Large intestine (tissue), 3 donors: ENCODE measurements around the gene LRRC47. TPM values are rescaled to one million over a fixed set of nuclear protein-coding genes. Genes with fewer than 3 reads are reported as not detected.
A peak's percentile ranks its signal among the peaks of the same experiment; 100 is the strongest.

Source experiments
- DNase-seq, 2 donors: peaks; one replicate each; pipeline versions ENCODE4 v3.0.0 to v3.0.0-alpha.2; 2013
- H3K27ac ChIP-seq: one replicate; pipeline ENCODE4 v1.5.1; 2013; ENCODE audit warnings: low read length
- H3K27me3 ChIP-seq: 2 replicates; pipeline ENCODE4 v1.6.1; 2013; ENCODE audit warnings: low read length; ENCODE audit not compliant: control insufficient read depth, insufficient read depth
- H3K36me3 ChIP-seq: 2 replicates; pipeline ENCODE4 v1.6.1; 2013; ENCODE audit warnings: low read length; ENCODE audit not compliant: control insufficient read depth, insufficient read depth
- H3K4me1 ChIP-seq: one replicate; pipeline ENCODE4 v1.6.1; 2013; ENCODE audit warnings: low read length; ENCODE audit not compliant: control insufficient read depth, insufficient read depth
- H3K4me3 ChIP-seq: one replicate; pipeline ENCODE4 v1.5.1; 2013; ENCODE audit warnings: low read length
- H3K9me3 ChIP-seq: one replicate; pipeline ENCODE4 v1.6.1; 2013; ENCODE audit warnings: mild to moderate bottlenecking, low read depth, low read length, moderate library complexity; ENCODE audit not compliant: control insufficient read depth
- WGBS: methylation state at CpG from one replicate; pipeline ENCODE4 v1.1.5; 2013; ENCODE audit warnings: low lambda C conversion rate; ENCODE audit not compliant: insufficient coverage; 5-methylcytosine and 5-hydroxymethylcytosine counted together
- polyA plus RNA-seq: library from polyadenylated mRNA; unstranded; fragments of 120-200 nt; gene quantifications from one replicate; pipeline ENCODE4 v1.2.1, GENCODE V29; 2013

Gene LRRC47
- polyA plus RNA-seq, 1 donor, result 47.9 TPM

DNA sequence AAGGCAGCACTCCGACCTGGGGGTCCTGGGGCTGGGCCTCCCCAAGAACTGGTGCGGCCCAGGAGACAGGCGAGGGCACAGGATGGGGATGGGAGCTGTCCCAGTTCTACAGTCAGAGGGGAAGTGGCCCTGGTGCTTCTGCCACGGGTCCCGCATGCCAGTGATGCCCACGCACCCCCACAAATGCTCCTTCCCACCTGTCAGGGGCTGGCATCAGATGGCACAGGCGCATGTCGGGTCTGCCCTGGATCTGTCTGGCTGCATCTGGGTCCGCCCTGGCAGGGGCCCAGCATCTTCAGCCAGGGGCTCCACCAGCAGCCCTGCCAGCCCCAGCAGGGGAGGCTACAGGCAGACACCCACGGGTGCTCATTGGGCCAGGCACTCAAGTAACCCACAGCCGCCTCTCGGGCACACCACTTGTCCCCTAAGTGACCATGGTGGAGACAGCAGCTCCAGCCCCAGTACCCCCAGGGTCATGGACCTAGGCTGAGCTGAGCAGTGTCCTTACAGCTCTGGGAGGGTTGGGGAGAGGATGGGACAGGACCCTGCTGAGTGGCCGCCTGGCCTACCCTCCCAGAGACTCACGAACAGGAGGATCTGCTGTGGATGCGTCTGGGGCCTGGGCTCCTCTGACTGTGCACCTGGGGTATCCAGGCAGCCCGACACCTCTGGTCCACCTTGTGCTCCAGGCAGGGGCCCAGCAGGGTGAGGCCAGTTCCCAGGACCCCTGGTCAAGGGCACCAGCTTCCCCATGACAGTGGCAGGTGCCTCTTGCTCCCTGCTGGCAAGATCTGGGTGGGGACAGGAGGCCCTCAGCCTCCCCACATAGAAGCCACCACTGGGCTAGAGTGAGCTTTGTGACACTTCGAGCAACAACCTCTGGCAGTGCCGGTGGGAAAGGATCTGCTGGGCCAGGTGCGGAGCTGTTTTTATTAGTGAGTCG lies 18.4 kb downstream of the LRRC47 start:
- H3K36me3 ChIP-seq, result peaks cover 39% of the 10 kb centered on the region
- H3K27ac ChIP-seq, result no peak overlapping the region
- peaks cover 30% of the 10 kb centered on the region for H3K4me1 ChIP-seq
- H3K9me3 ChIP-seq, result peaks cover 2% of the 10 kb centered on the region
- WGBS, result no CpG with 5 or more reads among the region's 20 CpGs
- H3K27me3 ChIP-seq, result no peaks in the 10 kb centered on the region
- peak in 1 of 2 donors; percentile 9 for DNase-seq
- H3K4me3 ChIP-seq, result no peak overlapping the region

DNA sequence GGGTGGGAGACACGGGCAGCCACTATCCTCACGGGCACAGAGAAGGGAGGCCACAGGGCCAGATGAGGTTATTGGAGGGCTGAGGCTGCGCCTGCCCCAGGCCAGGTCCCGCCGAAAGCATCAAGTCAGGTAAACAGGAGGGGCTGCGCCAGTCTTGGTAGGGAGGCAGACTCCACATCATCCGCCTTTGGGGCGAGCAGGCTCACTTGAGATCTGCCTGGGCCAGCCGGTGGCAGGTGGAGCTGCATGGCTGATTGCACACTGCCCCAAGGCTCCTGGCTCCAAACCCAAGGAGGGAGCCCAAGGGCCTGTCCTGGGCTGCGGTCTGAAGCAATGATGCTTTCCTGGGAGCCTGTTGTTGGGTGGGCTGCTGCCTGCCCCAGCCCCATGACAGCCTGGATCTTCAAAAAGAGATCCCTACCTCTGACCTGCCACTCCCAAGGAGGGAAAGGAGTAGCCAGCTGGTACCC lies 19.2 kb downstream of the LRRC47 start:
- no peak overlapping the region for H3K27ac ChIP-seq
- no peaks in the 10 kb centered on the region for H3K27me3 ChIP-seq
- H3K36me3 ChIP-seq, result peaks cover 31% of the 10 kb centered on the region
- peaks cover 30% of the 10 kb centered on the region for H3K4me1 ChIP-seq
- no peak overlapping the region for H3K4me3 ChIP-seq
- WGBS, result no CpG with 5 or more reads among the region's 10 CpGs
- peaks cover 2% of the 10 kb centered on the region for H3K9me3 ChIP-seq
- no peak for DNase-seq

DNA sequence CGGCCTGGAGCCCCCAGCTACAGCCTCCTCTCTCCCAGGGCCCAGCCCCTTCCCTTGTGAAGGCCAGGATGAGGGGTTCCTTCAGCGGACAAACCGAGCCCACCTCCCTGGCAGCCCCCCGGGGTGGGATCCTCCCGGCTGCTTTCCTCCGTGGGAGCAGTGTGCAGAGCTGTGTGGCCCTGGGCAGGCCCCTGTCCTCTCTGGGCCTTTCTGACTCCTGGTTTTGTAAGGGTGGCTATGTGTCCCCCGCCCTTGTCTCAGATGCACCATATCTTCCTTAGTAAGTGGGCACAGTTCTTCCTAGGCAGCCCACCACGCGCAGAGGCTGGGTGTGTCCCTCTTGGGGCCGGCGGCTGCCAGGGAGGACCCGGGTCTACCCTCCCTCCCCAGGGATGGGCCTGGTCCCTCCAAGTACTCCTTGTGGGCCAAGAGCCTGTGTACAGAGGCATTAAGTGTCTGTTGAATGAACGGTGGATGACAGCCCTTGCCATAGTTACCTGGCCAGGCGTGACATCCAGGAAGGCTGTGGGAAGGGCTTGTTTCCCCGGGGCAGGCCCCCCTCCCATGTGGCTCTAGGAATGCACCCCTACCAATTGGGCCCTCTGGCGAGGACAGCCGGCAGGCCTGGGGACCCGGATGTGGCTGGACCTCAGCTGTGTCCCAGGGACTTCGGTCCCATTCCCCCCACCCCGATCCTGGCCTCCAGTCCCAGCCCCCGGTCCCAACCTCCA lies 19.9 kb downstream of the LRRC47 start:
- Histone ChIP-seq H3K9me3 (peaks cover 2% of the 10 kb centered on the region), H3K36me3 (peaks cover 24% of the 10 kb centered on the region), H3K4me1 (peaks cover 34% of the 10 kb centered on the region), H3K4me3 (no peak overlapping the region), H3K27ac (peak overlapping the region; percentile 1), H3K27me3 (no peaks in the 10 kb centered on the region)
- peak in 1 of 2 donors; percentile 22 for DNase-seq
- no CpG with 5 or more reads among the region's 21 CpGs for WGBS

DNA sequence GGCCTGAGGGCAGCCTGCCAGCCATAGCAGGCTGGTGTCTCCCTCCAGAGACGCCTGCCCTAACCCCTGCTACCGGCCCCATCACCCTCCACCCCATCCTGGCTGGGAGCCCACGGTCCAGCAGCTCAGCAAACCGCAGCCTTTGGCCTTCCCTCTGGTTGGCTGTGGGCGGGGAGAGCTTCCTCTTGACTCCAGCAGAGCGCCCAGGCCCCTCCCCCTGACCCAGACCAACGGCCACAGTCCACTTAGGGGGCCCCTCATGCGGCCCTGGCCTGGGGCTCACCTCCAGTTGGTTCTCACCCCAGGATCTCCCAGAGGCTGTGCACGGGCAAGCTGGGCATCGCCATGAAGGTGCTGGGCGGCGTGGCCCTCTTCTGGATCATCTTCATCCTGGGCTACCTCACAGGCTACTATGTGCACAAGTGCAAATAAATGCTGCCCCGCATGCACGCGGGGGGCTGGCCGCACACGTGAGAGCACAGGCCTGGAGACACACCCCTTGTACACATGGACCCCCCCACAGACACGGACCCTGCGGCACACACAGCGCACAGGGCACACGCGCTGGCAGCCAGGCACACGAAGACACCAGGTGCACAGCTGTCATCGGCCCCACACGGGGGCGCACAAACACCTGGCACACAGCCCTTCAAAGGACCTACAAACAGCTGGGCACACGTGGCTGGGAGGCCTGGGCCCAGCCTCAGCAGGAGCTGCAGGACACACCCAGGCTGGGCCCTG lies 20.6 kb downstream of the LRRC47 start:
- H3K4me3 ChIP-seq, result no peak overlapping the region
- DNase-seq, result peak; percentile 80 to 86
- 13% methylated on average over 3 of the region's 27 CpGs for WGBS
- H3K9me3 ChIP-seq, result no peaks in the 10 kb centered on the region
- H3K36me3 ChIP-seq, result peaks cover 16% of the 10 kb centered on the region
- H3K27me3 ChIP-seq, result no peaks in the 10 kb centered on the region
- peaks cover 40% of the 10 kb centered on the region for H3K4me1 ChIP-seq
- H3K27ac ChIP-seq, result peak overlapping the region; percentile 48

DNA sequence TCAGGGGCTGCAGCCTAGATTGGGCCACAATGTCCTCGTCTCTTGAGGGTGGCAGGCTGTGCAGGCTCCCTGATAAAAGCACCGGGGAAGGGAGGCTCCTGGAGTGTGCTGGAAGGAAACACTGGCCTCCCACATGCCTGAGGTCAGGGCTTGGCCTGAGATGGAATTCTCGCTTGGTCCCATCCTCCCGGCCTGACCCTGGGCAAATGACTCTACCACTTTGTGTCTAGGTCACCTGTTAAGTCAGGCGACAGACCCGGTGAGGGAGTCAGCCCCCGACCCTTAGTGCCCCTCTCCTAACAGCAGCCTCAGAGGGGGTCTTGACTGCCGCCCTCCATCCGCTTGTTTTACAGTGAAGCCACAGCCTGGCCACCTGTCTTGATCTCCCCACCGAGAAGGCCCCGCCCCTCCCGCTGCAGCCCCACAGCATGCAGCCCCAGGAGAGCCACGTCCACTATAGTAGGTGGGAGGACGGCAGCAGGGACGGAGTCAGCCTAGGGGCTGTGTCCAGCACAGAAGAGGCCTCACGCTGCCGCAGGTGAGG lies 21.3 kb downstream of the LRRC47 start:
- peak overlapping the region; percentile 48 for H3K27ac ChIP-seq
- no peak overlapping the region for H3K4me3 ChIP-seq
- H3K9me3 ChIP-seq, result no peaks in the 10 kb centered on the region
- peaks cover 40% of the 10 kb centered on the region for H3K4me1 ChIP-seq
- H3K36me3 ChIP-seq, result peaks cover 10% of the 10 kb centered on the region
- WGBS, result no CpG with 5 or more reads among the region's 17 CpGs
- DNase-seq, result peak in 1 of 2 donors; percentile 7
- H3K27me3 ChIP-seq, result no peaks in the 10 kb centered on the region

DNA sequence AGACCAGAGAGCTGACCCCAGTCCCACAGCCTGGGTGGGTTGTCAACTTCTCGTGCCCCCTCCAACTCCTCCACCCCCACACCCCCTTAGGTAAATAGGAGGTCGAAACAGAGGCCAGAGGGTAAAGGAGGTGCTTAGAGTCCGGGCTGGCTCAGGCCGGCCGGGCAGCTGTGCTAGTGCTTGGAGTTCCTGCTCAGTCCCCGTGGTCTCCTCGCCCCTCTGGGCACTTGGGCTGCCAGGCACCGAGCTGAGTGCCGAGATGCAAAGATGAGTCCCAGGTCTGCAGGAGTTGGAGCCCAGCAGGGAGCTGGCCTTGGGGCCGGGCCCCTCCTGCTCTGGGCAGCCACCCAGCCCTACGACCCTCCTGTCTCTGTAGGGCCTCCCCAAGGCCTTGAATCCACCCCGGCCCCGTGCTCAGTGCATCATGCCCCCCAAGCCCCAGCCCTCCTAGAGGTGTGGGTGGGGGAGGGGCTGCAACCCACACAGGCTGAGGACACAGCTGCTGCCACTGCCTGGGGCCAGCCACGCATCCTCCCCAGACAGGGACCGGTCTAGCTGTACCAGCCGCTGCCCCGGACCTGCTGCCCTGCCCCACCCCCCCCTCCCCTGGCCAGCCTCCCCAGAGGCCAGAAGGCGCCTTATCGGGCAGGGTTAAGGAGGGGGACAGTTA lies 21.9 kb downstream of the LRRC47 start:
- no CpG with 5 or more reads among the region's 19 CpGs for WGBS
- Histone ChIP-seq H3K27ac (peak overlapping the region; percentile 96), H3K36me3 (peaks cover 5% of the 10 kb centered on the region), H3K4me1 (peaks cover 40% of the 10 kb centered on the region), H3K9me3 (no peaks in the 10 kb centered on the region), H3K27me3 (no peaks in the 10 kb centered on the region), H3K4me3 (peak overlapping the region; percentile 70)
- no peak for DNase-seq

DNA sequence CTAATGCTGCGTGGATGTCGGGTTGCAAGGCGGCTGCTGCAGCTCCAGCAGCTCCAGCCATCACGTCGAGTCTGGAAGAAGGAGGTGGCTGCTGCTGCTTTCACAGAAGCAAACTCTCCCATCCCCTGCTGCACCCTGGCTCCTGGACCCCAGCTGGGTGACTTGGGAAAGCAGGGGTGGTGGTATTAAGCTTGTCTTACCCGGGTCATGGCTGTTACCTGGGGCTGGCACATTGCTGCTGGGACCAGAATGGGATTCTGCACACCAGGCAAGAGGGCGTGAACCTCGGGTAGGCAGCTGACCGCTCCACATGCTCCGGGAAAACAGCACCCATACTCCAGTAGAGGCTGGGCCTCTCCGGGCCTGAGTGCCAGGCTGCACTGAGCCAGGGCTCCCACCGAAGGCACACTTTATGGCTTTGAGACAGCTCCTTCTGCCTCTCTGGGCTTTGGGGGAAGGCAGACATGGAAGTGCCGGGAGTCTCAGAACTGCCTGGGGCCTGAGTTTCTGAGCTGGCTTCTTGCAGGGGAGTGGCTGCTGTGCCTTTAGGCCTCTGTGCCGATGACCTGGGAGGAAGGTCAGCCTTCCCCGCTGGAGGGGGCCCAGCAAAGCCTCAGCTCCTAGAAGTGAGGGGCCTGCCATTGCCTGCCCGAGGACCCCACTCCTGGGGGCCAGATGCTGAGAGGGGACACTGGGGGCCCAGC lies 22.6 kb downstream of the LRRC47 start:
- Histone ChIP-seq H3K27ac (peak overlapping the region; percentile 96), H3K4me1 (peaks cover 40% of the 10 kb centered on the region), H3K36me3 (peaks cover 4% of the 10 kb centered on the region), H3K9me3 (no peaks in the 10 kb centered on the region), H3K4me3 (peak overlapping the region; percentile 70), H3K27me3 (no peaks in the 10 kb centered on the region)
- DNase-seq, result no peak
- no CpG with 5 or more reads among the region's 16 CpGs for WGBS

DNA sequence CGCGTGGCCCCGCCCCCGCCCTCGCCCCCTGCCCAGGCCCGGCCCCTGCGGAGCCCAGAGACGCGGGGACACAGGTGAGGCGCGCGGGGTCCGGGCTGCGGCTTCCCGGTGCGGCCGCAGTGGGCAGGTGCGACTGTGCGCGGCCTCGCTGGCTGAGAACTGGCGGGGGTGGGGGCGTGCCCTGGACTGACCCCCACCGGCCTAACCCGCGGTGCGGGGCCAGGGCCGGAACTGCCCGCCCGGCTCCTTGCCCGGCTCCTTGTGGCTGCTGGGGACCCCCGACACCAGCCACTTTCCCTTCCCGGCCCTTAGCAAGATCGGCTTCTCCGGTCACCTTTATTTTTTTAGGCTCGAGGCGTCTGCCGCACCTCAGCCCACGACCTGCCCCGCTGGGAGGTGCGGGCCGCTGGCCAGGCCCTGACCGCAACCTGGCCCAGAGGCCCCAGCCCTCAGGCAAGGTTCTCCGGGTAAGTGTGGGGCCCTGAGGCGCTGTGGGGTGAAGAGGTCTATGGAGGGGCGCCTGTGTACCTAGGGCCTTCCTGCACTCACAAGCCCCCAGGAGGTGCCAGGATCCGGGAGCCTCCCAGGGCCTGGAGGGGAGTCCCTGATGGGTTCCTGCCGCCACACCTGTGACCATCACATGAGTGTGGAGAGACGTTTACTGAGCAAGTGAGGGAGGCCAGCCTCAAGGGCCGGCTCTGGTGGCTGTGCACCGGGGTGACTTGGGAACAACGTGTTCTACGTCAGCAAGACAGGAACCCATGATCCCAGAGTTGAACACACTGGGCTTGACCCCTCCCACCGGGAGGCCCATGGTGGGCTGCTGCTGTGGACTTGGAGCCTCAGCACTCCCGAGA lies 23.4 kb downstream of the LRRC47 start, which contains the start of gene SMIM1:
SMIM1 (plus strand) TSS at position 35 of the 857 bp plus-strand sequence. CDS start 2,625 bp downstream, outside the sequence.
- no peaks in the 10 kb centered on the region for H3K9me3 ChIP-seq
- WGBS, result no CpG with 5 or more reads among the region's 55 CpGs
- peak within 1 kb of the TSS; percentile 70 for H3K4me3 ChIP-seq
- peak; percentile 74 to 87 for DNase-seq
- H3K4me1 ChIP-seq, result peaks cover 40% of the 10 kb centered on the region
- no peaks in the 10 kb centered on the region for H3K27me3 ChIP-seq
- peaks cover 2% of the 10 kb centered on the region for H3K36me3 ChIP-seq
- peak within 1 kb of the TSS; percentile 96 for H3K27ac ChIP-seq
